Cardiac septum (tissue), 1 donor: ENCODE results near the gene MRNIP. TPM values are rescaled to one million over a fixed set of nuclear protein-coding genes. Genes with fewer than 3 reads are reported as not detected.

Experiments used
- DNase-seq: peaks from one replicate; pipeline ENCODE4 v3.0.0-alpha.2; 2020; ENCODE audit warnings: low spot score
- intact Hi-C: fragments of 100-400 bp; cut with DNase I; formaldehyde crosslinking; loops from one replicate; pipeline ENCODE4 v1.14.0; 2022
- long read RNA-seq: library from polyadenylated mRNA; unstranded; transcript quantifications from one replicate; pipeline ENCODE4 v2.0.0, GENCODE V29; 2021
- total RNA-seq: library from RNA; stranded (reverse); fragmentation: NEBNext Ultra II Directional; extraction: Animal tissue kit (Norgen Biotek cat#: 25700); gene quantifications from one replicate; pipeline ENCODE4 v1.2.1, GENCODE V29; 2021
- donor health status: DM: no; HTN: no; CAD: no.

The MRNIP gene
- 15.3 TPM for total RNA-seq
- long read RNA-seq, full-length matches to known transcripts = 16 of 24 reads
- long read RNA-seq, partial matches to known transcripts = 1 of 24 reads
- long read RNA-seq, other reads (novel, unspliced or antisense) = 7 of 24 reads

GRCh38 chr5:179858586-179859427 is at the start of gene MRNIP:
Gene MRNIP, minus strand, starts transcription at chr5:179858817. Its CDS starts 21 bp downstream, at chr5:179858796.
- DNase-seq = peak; percentile 99
- intact Hi-C loops = loop anchor here (2.0 kb wide), 1 partner anchor 40 kb away; no protein-coding TSS in a partner anchor

DNA sequence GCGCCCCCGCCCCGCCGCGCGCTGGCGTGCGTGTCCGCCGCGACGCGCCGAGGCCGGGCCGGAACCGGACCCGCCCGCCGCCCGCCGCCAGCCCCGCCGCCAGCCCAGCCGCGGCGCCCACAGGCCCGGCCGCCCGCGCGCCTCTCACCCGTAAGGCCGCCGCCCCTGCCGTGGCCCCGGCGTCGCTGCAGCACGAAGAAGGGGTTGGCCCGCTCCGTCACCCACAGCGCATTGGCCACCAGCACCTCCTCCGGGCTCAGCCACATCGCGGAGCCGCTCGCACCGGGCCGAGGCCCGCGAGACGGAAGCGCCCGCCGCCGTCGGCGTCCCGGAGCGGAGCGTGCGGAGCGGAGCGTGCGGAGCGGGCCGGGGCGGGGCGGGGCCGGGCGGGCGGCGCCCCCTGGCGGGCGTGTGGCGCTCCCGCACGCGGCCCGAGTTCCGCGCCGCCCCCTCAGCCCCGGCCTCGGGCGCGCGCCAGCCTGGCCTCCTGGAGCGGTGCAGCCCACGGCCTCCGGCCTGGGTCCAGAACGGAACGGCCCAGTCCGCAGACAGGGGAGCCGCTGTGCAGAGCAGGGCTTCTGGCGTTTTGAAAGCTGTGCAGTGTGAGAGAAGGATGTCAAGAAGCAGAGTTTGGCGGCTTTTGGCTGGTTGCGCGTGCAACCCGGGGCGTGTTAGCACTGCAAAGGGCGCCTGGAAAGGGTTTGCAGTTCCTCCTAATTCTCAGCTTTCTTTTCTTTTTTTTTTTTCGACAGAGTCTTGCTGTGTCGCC is 49.1 kb upstream of the MRNIP start, which contains the start of gene TBC1D9B:
TSS of gene TBC1D9B (minus strand) at position 342 of the 769 bp plus-strand sequence. CDS start at position 266, 76 bp downstream.
- peak; percentile 86 for DNase-seq
- intact Hi-C loops = loop anchor here (2.0 to 5.0 kb wide), 3 partner anchors 41 to 165 kb away; partner anchors contain the start of genes MGAT4B and RNF130

DNA sequence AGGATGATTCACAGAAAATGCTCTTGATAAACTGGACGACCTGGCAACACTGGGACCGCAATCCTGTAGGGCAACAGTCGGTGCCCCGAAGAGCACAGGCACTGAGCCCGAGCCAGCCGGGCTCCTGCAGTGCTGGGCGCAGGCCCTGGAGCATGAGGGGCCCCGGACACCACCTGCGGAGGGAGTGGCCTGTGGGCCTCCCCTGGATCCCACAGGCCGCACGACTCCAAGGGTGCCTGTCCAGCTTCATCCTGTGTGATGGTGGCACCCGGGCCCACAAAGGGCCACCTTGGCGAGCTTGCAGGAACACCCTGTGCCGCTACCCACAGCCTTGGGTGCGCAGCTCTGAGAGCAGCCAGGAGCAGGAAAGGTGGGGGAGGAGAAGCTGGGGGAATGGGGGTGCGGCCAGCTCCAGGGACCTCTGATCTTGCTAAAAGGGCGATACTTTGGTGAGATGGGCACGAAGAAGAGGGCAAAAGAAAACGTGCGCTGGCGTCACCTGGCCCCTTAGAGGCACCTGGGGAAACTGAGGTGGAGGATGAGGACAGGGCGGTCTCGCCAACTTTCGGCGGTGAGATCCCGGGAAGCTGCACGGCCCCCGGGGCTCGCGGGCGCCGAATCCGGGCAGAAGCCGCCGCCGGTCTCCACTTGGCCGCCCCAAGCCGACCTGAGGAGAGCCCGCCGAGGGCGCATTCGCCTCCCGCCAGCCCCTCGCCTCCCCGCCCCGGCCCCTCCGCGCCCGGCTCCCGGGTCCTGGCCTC is 48.4 kb upstream of the MRNIP start:
- no peak for DNase-seq
- intact Hi-C loops = loop anchor here (2.0 to 5.0 kb wide), 3 partner anchors 40 to 165 kb away; partner anchors contain the start of genes MGAT4B and RNF130

DNA sequence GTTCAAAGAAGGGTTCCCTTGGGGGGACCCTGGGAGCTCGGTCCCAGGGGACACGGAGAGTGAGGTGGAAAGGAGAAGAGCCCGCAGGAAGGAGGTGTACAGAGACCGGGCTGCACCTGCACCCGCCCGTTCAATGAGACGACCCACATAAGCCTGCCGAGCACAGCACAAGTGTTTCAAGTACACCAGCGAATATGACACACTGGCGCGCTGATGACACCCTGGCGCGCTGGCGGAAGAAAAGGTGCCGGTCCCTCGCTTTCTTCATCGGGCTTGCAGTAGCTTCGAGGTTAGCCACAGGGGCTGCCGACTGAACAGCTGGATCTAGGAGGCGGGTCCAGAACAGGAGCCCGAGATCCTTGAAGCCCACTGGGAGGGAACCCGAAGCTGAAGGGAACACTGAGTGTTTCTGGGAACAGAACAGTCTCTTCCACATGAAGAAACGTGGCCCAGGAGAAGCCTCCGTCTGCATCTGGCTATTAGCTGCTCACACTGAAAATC is 47.7 kb upstream of the MRNIP start:
- DNase-seq = no peak
- intact Hi-C loops = loop anchor here (2.0 to 5.0 kb wide), 3 partner anchors 40 to 166 kb away; partner anchors contain the start of genes MGAT4B and RNF130

GRCh38 chr5:179905161-179905560 is 46.5 kb upstream of the MRNIP start:
- intact Hi-C loops = loop anchor here (5.0 kb wide), 2 partner anchors 98 to 167 kb away; partner anchors contain the start of genes MGAT4B and RNF130
- DNase-seq = no peak

- intact Hi-C loops = loop anchor here (5.0 kb wide), 2 partner anchors 97 to 168 kb away; partner anchors contain the start of genes MGAT4B and RNF130
Observed at GRCh38 chr5:179904463-179905160, 46.0 kb upstream of the MRNIP start.

DNA sequence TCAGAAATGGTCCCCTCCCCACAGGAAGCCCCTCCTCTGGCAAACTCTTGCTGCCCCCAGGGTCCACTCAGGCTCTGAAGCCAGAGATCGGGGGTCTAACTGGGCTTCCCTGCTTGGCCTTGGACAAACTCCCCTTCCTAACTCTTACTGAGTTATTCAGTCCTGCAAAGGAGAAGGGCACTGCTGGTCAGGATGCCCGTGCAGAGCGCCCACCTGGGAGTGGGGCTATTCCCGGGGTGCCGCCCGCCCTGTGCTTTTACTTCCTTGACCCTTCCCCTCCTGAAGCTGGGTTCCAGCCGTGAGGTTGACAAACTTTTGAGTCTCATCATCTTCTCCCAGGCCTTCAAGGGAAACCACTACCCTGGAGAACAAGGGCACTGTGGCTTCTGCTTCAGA is 44.1 kb upstream of the MRNIP start:
- DNase-seq = no peak
- intact Hi-C loops = no loop called here

More at GRCh38 chr5:179904463-179905160, 46.0 kb upstream of the MRNIP start:
- DNase-seq = no peak

DNA sequence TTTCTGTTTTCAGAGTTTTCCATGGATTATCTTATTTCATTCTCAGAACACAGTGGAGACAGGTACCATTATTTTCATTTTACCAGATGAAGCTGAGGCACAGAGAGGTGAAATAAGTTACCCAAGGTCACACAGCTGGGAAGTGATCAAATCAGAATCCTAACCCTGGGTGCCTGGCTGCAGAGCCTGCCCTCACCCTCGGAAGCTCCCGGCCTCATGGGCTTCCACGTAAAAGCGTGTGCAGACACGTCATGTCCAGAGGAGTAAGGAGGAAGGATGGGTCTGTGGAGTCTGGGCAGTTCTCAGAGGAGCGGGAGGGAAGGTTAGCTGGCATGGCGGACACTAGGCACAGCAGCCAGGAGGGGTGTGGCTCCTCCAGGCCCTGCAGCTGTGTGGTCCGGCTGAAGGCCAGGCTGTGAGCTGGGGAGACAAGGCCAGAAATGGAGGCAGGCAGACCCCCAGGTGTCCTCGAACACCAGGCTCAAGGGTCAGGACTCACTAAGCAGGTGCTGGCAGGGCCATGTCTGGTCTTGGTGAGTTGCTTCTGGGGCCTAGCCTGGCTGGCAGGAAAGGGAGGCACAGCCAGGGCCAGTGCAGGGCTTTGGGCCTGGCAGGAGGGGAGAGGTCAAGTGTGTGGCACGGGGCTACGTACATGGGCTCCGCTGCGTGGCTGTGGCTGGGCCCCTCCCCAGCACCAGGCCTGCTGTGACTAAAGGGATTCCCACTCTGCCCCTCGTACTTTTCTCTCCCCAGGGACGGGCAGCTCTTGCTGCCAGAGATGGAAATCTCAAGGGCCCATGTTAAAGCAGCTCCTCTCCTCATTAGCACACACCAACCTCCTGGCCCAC is 43.5 kb upstream of the MRNIP start:
- intact Hi-C loops = no loop called here
- DNase-seq = no peak

DNA sequence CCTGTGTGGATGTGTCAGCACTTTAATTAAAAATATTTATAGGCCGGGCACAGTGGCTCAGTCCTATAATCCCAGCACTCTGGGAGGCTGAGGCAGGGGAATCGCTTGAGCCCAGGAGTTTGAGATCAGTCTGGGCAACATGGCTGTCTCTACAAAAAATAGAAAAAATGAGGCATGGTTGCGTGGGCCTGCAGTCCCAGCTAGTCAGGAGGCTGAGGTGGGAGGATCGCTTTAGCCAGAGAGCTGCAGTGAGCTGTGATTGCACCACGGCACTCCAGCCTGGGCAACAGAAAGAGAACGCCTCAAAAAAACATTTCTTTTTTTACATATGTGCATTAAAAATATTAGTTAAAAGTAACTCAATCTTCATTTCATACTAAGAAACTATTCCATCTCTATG is 42.8 kb upstream of the MRNIP start:
- no peak for DNase-seq
- intact Hi-C loops = no loop called here

GRCh38 chr5:179900711-179901110 is 42.1 kb upstream of the MRNIP start:
- intact Hi-C loops = no loop called here
- DNase-seq = no peak

GRCh38 chr5:179900206-179900605 is 41.6 kb upstream of the MRNIP start:
- DNase-seq = no peak
- intact Hi-C loops = no loop called here

GRCh38 chr5:179895861-179896260 is 37.2 kb upstream of the MRNIP start:
- no peak for DNase-seq
- intact Hi-C loops = no loop called here

DNA sequence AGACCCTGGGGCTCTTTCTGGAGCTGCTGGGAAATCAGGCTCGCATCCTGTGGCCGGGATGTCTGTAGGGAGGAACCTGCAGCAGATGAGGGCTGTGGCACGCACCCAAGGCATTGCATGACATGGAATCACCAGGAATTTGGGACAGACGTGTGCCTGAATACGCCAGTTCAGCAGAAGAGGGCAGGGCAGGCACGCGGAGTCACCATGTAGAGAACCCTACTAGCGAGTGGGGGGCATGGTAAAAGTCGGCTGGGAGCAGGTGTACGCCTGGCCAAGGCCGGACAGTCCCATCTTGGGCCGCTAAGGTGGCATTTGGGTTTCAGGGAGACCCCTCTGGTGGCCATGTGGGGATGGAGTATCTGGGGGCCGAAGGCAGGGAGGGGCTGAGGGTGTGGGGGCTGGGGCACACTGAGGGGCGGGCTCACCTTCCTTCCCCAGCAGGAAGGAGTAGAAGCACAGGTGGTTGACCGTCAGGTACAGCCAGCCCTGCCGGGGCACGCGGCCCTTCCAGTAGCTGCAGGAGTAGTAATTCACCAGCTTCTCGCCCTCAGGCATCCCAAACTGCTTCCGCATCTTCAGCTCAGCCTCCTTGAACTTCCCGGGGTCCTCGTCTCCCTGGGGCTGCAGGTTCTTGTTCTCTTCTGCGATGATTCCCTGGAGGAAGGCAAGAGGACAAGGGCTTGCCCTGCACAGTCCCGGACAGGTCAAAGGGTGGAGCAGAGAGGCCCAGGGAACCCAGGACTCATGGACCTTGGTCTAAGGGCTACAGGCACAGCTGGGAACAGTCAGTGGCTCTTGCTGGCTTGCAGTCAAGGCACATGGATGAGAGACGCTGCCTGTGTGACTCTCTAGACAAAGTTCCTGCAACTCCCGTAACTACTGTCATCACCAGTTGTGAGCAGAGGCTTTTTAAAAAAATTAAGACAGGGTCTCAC is 35.6 kb upstream of the MRNIP start:
- no peak for DNase-seq
- intact Hi-C loops = no loop called here

DNA sequence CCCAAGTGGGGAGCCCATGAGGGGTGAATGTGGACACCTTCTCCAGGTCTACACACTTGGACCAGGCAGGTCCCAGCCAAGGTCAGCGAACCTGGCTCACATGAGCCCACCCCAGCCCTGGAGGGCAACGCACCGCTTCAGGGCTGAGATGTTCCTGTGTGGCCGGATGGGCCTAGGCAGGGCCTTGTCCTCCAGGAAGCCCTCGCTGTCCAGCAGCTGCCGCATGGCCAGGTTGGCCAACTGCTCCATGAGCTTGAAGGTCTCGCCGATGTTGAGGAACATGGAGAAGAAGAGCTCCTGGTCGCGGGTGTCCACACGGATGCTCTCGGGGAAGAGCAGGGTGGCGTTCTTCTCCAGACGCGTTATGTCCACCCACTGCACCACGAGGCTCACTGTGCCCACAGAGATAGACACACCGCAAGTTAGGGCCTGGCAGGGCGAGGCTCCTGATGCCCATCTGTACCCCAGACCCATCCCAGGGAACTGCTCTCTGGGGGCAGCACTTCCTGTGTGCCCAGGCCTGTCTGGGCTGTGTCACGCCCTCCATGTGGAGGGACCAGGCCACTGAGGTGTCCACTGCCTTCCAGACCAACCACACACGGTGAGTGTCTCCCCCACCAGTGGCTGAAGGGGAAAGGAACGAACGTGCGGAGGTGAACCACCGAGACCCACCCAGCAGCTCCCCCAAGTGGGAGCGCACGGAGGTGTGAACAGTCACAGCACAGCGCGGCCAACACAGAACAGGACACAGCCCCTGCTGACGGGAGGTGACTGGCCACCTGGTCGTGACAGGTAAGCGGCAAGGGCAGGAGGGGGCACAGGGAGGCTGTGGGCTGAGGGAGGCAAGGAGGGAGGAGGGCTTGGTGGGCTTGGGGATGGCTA is 34.7 kb upstream of the MRNIP start:
- intact Hi-C loops = no loop called here
- no peak for DNase-seq

- intact Hi-C loops = no loop called here
- DNase-seq = no peak
Observed at GRCh38 chr5:179892255-179892654, 33.6 kb upstream of the MRNIP start.
